Stimulated activated CD4-positive, alpha-beta T cell treated with anti-CD3 and anti-CD28 coated beads, Interleukin-2, amount 100 ng/mL, for 4 hours (primary cell): ENCODE data around the gene YPEL2.

Source experiments
- DNase-seq: peaks from one replicate; pipeline ENCODE4 v3.0.0-alpha.2; 2020; ENCODE audit warnings: low read depth

YPEL2 gene

GRCh38 chr17:59357219-59357697 lies 25.8 kb downstream of the YPEL2 start:
- no peak for DNase-seq

GRCh38 chr17:59357929-59358328 lies 26.5 kb downstream of the YPEL2 start:
- no peak for DNase-seq

DNA sequence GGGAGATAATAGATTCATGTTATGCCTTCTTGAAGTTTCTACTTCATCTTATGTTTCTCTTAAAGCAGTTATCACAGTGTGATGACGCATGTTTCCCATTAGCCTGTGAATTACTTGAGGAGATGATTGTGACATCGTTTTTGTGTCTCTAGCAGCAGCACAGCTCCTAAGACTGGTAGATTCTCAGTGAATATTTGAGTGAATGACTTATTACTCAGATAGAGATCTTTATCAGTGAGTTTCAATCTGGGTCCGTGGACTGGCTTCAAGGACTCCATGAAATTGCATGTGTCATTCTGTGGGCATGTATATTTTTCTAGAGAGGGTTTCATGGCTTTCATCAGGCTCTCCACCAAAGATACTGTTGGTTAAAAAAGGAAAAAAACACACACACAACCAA lies 29.9 kb downstream of the YPEL2 start:
- DNase-seq: peak; percentile 32

- peak; percentile 24 for DNase-seq
These were observed 30.7 kb downstream of the YPEL2 start for GRCh38 chr17:59361916-59362810.

- no peak for DNase-seq
These were observed 31.4 kb downstream of the YPEL2 start for GRCh38 chr17:59362811-59363205.

- no peak for DNase-seq
These were observed 34.0 kb downstream of the YPEL2 start for GRCh38 chr17:59365383-59365981.

- DNase-seq: no peak
These were observed 34.7 kb downstream of the YPEL2 start for GRCh38 chr17:59366040-59366757.

- DNase-seq: no peak
These were observed 35.6 kb downstream of the YPEL2 start for GRCh38 chr17:59366773-59367656.

- DNase-seq: no peak
These were observed 36.2 kb downstream of the YPEL2 start for GRCh38 chr17:59367657-59368045.

DNA sequence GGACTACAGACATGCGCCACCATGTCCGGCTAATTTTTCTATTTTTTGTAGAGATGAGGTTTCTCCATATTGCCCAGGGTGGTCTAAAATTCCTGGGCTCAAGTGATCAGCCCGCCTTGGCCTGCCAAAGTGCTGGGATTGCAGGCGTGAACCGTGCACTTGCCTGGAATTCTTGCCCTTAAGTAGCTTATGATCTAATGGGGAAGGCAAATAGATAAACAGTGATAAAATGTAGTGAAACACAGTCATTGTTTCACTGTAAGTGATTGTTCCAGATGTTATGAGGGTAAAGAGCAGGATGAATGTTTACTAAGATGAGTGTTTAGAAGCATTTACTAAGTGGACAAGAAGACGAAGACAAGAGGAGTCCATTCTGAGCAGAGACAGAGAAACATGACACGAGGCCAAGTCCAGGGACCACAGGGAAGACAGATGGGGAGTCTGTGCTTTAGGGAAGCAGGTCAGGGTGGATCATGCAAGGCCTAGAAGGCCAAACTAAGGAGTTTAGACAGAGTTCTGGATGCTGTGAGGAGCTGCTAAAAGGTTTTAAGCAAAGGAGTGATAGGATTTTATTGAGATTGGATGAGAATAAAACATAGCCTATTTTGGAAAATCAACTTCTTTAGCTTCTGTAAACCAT lies 36.9 kb downstream of the YPEL2 start:
- DNase-seq: no peak

- no peak for DNase-seq
These were observed 37.8 kb downstream of the YPEL2 start for GRCh38 chr17:59369031-59369975.

DNA sequence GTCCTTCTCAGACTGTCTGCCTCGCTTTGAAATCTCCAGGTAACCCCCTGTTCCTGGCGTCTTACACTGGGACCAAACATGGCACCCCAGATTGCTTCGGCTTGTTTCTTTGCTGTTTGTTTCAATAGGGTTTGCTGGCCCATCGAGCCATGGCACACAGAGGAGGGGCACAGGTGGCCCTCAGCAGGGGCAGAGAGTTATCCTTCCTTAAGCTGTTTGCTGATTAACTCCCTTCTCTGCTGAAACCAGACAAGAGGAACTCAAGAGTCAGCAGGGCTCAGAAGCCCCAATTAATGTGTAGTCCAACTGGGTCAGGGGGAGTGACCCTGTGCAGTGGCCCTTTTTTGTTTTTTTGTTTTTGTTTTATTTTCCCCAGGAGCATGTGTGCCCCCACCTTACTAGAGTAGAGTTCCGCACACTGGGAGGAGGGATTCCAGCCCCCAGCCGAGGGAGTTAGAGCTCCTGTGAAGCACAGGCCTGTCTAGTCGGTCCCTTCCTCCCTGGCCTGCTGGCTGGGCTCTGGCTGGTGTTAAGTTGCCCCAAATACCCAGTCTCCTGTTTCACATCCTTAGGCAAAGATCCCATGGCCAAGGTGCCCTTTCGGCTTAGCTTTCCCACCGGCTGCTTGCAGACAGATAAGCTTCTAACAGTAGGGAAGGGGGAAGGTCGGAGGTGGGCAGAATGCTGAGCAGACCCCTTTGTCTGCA lies 39.3 kb downstream of the YPEL2 start:
- DNase-seq: no peak

- no peak for DNase-seq
These were observed 40.1 kb downstream of the YPEL2 start for GRCh38 chr17:59371416-59372100.

GRCh38 chr17:59372138-59372751 lies 40.8 kb downstream of the YPEL2 start:
- no peak for DNase-seq

DNA sequence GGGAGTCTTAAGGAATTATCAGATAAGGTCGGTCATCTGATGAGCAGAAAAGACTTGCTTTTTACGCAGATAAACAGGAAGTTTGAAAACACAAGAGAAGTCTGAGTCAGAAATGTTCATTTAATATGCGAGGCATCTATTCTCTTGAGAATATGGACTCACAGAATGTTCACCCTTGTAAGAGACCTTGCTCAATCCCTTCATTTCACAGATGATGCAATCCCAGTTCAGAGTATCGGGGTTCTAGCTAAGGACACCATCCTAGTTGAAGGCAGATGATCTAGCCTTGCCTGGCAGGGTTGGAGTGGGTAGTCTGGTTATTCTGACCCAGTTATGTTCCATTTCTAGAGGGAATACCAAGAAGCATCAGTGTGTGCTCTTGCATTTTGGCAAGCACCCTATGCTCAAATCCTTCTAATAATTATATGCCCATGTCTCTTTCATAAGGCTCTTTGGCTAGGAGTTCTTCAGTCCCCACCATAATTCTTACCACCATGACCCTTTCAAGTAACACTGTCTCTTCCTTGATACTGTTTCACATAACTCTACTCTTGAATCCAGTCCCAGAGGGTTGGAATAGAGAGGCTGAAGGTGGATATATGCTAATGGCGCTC lies 42.5 kb downstream of the YPEL2 start:
- DNase-seq: no peak

- no peak for DNase-seq
These were observed 43.2 kb downstream of the YPEL2 start for GRCh38 chr17:59374612-59375011.

DNA sequence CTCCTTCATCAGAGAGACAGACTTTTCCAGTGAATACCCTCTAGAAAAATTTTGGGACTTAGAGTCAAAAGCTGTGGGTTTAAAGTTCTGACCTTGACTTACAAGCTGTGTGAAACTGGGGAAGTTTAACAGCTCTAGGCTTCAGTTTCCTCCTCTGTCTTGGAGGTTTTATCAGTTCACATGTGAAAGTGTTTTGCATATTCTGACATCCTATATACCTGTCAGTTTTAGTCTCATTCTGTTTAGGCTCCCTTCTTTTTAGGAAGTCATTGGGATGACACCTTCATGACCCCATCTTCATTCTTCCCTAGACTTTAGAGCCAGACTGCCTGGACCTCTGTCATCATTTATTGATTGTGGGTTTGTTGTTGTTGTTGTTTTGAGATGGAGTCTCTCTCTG lies 44.4 kb downstream of the YPEL2 start:
- no peak for DNase-seq

- DNase-seq: no peak
These were observed 45.1 kb downstream of the YPEL2 start for GRCh38 chr17:59376506-59376905.
